Spinal cord (tissue), 10 donors: Measurements from ENCODE around the gene CACHD1. TPM values are rescaled to one million over a fixed set of nuclear protein-coding genes. Genes with fewer than 3 reads are reported as not detected.
A peak's percentile ranks its signal among the peaks of the same experiment; 100 is the strongest.

Source experiments
- DNase-seq, 6 donors: peaks; one replicate each; pipeline versions ENCODE4 v3.0.0 to v3.0.0-alpha.2; 2013 to 2015; ENCODE audit warnings: low spot score in 6 of 6, low read depth in 4 of 6
- H3K27ac ChIP-seq: one replicate; pipeline ENCODE4 v1.5.1; 2013; ENCODE audit warnings: low read depth, low read length, control low read depth
- H3K27me3 ChIP-seq: one replicate; pipeline ENCODE4 v1.6.1; 2013; ENCODE audit warnings: low read length; ENCODE audit not compliant: control insufficient read depth, insufficient read depth
- H3K36me3 ChIP-seq: one replicate; pipeline ENCODE4 v1.6.1; 2013; ENCODE audit warnings: low read length; ENCODE audit not compliant: control insufficient read depth, insufficient read depth
- H3K4me1 ChIP-seq: one replicate; pipeline ENCODE4 v1.6.1; 2013; ENCODE audit warnings: low read length; ENCODE audit not compliant: control insufficient read depth, insufficient read depth
- H3K4me3 ChIP-seq: one replicate; pipeline ENCODE4 v1.5.1; 2013; ENCODE audit warnings: low read depth, low read length, control low read depth
- H3K9me3 ChIP-seq: one replicate; pipeline ENCODE4 v1.6.1; 2013; ENCODE audit warnings: low read length; ENCODE audit not compliant: control insufficient read depth, insufficient read depth
- WGBS: methylation state at CpG from one replicate; pipeline ENCODE4 v1.1.5; 2013; ENCODE audit warnings: missing lambda C conversion rate; ENCODE audit not compliant: insufficient coverage; 5-methylcytosine and 5-hydroxymethylcytosine counted together
- polyA plus RNA-seq, 2 donors: library from polyadenylated mRNA; unstranded; fragments of 120-200 nt; gene quantifications; one replicate each; pipeline ENCODE4 v1.2.1, GENCODE V29; 2013; ENCODE audit not compliant: insufficient read length in 2 of 2
- total RNA-seq, 2 donors: library from RNA; depleted of rRNA in 1 of 2; stranded (reverse); fragments of 120-200 nt in 1 of 2; fragments of >200 nt in 1 of 2; gene quantifications; one replicate each; pipeline versions ENCODE4 v1.2.3 to v1.2.4, GENCODE V29; 2013 to 2014
- donor health status: healthy.

Gene CACHD1
- total and polyA plus RNA-seq, 4 donors: 30.7 to 45.0 (median 36.9) TPM

DNA sequence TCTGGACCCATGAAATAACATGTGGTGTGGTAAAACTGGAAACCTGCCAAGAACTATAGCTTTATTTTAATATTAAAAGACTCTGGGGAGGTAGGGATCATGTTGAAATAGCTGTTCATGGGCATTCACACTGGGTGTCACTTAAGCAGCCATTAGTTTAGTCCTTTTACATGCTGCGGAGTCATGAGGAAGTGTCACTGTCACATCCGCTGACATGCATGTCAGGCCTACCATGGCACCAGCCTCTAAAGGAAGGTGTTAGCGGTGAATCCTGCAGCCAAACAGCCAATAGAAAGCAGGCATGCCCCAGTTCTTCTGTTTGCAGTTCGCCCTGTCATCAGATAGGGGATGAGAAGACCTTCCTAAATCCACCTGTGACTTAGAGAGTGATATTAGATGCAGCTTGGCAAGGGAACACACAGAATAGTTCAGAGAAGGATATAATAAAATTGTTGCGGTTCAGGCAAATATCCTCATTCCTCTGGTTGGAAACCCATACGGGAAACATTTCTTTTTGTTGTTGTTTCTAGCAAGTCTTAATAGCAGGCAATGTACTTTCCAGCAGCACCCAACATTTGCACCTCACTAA, 100.4 kb downstream of the CACHD1 start:
- WGBS: 93% methylated on average over 3 of the region's 6 CpGs
- H3K36me3 ChIP-seq: no peaks in the 10 kb centered on the region
- H3K27me3 ChIP-seq: no peaks in the 10 kb centered on the region
- no peak overlapping the region for H3K27ac ChIP-seq
- no peaks in the 10 kb centered on the region for H3K9me3 ChIP-seq
- H3K4me3 ChIP-seq: no peak overlapping the region
- H3K4me1 ChIP-seq: peaks cover 4% of the 10 kb centered on the region
- no peak for DNase-seq

DNA sequence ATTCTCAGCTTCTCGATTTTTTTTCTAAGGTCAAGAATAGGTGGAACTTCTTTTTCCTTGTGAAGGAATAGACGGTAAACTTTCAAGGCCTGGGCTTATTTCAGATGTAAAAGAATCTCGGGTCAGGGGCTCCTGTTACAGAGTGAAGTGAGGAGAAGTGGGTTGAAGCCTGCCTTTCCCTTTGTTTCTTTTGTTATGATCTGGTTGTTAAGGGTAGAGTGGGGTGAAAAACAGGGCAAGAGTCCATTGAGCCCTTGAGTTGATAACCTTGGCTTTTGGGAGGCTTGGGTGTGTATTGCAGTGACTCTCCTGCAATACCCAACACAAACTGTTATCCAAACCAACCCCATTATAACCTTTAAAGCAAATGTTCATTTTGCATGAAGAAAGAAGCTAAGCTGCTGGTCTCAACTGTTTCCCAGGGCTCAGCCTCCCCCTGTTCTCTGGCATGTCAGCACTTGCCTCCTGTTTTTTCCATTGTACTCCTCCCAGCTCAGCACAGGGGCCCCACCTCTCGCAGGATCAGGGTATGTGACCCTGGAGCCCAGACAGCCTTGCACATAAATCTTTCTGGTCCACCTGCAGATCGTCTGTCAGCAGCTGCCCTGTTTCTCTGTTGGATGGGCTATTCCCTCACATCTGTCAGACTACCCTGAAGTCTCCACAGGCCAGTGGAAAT, 102.4 kb downstream of the CACHD1 start:
- H3K27me3 ChIP-seq: no peaks in the 10 kb centered on the region
- peaks cover 12% of the 10 kb centered on the region for H3K4me1 ChIP-seq
- no peak overlapping the region for H3K27ac ChIP-seq
- 56% methylated on average over 4 of the region's 5 CpGs for WGBS
- no peaks in the 10 kb centered on the region for H3K9me3 ChIP-seq
- H3K4me3 ChIP-seq: no peak overlapping the region
- no peak for DNase-seq
- H3K36me3 ChIP-seq: no peaks in the 10 kb centered on the region

DNA sequence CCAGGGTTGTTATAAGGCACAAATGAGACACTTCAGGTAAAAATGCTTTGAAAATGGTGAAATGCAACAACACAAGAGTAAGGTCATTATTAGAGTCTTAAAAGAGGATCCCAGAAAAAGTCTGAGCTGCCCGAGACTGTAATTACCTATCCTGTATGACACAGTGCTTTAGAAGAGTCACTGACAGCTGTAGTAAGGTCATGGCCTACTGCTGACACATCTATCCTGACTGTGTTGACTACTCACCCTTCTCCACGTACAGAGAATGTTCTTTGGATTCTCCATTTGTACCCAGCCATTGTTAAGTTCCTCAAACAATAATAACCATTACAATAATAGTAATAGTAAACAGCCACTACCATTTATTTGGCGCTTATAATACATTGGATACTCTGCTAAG, 104.4 kb downstream of the CACHD1 start:
- H3K4me1 ChIP-seq: peaks cover 12% of the 10 kb centered on the region
- DNase-seq: no peak
- no peak overlapping the region for H3K27ac ChIP-seq
- WGBS: 84% methylated on average over 2 of the region's 3 CpGs
- H3K36me3 ChIP-seq: no peaks in the 10 kb centered on the region
- no peaks in the 10 kb centered on the region for H3K27me3 ChIP-seq
- no peak overlapping the region for H3K4me3 ChIP-seq
- no peaks in the 10 kb centered on the region for H3K9me3 ChIP-seq

DNA sequence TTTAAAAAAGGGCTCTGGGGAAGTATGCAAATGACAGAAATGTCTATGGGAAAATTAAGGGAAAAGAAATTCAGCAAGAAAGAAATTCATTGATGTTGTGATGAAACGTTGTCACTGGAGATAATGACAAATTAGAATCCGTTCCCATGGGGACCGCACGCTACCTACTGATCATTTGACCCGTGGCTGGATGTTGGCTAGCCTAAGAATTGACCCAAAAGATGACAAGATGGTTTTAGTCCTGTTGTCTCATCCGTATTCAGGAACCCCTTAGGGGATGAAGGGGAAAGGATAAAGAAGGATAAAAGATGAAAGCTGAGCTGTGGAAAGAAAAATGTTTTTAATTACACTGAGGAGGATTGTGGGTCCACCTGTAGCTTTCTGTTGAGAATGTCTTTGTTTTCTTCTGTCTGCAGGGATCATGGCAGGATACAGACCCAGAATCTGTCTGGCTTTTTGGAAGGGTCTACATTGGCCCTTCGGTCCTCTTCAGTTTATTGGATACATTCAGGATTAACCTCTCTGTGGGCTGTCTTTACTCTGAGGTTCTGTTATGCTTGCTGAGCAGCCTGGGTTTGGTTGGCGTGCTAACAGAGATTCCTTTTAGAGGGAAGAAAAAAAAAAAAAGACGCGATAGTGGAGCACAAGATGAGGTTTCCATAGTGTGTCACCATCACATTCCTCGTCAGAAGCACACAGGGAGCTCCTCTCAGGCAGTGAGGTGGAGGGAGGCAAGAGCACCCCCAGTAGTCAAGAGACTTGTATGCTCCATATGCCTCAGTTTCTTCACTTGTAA, 106.2 kb downstream of the CACHD1 start:
- Histone ChIP-seq H3K4me3 (no peak overlapping the region), H3K27me3 (no peaks in the 10 kb centered on the region), H3K36me3 (no peaks in the 10 kb centered on the region), H3K27ac (no peak overlapping the region), H3K4me1 (peaks cover 12% of the 10 kb centered on the region), H3K9me3 (no peaks in the 10 kb centered on the region)
- peak in 2 of 6 donors; percentile 51 to 55 for DNase-seq
- WGBS: 38% methylated on average over 7 of the region's 11 CpGs

DNA sequence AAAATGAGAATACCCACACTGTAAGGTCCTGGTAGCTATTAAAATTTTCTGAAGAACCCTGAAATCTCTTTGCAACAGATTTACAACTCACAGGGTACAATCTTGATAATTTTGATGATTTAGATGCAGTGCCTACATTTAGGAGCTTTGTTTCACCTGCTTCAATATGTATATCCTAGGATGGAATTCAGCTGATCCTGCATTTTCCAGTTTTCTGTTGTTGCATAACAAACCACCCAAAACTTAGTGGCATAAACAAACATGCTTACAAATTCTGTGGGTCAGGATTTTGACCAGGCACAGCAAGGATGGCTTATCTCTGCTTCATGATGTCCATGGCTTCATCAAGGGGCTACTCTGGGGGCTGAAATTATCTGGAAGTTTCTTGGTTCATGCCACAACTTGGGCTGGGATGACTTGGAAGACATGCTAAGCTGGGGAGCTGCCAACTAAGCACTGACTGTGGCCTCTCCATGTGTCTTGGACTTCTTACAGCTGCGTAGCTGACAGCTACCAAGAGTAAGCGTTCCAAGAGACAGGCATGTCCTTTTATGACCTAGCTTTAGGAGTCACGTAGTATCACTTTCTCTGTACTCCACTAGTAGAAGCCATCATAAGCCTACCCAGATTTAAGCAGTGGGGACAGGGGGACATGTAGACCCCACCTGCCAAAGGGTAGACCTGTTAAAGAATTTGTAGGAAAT, 108.5 kb downstream of the CACHD1 start:
- H3K9me3 ChIP-seq: no peaks in the 10 kb centered on the region
- H3K4me1 ChIP-seq: peaks cover 8% of the 10 kb centered on the region
- 92% methylated on average over 2 of the region's 3 CpGs for WGBS
- no peak for DNase-seq
- H3K36me3 ChIP-seq: no peaks in the 10 kb centered on the region
- H3K27ac ChIP-seq: no peak overlapping the region
- H3K4me3 ChIP-seq: no peak overlapping the region
- no peaks in the 10 kb centered on the region for H3K27me3 ChIP-seq

DNA sequence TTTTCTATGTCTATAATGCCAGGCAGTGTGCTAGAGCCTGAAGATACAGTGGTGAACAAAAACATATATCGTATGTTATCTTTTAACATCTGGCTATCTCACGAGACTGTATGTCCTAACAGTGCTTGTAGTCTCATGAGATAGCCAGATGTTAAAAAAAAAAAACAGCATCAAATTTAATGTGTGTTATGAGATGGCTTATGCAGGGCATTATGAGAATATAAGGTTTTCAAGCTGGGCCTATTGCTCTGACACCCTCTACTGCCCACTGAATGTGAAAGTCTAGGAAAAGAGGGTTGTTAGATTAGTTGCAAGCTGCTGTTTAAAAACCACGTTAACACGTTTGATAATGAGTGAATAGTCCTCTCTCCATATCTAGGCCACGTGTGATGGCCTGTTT, 109.8 kb downstream of the CACHD1 start:
- DNase-seq: peak in 1 of 6 donors; percentile 60
- H3K9me3 ChIP-seq: no peaks in the 10 kb centered on the region
- no CpG with 5 or more reads among the region's 5 CpGs for WGBS
- H3K4me1 ChIP-seq: peaks cover 8% of the 10 kb centered on the region
- no peak overlapping the region for H3K27ac ChIP-seq
- no peaks in the 10 kb centered on the region for H3K36me3 ChIP-seq
- no peak overlapping the region for H3K4me3 ChIP-seq
- no peaks in the 10 kb centered on the region for H3K27me3 ChIP-seq

DNA sequence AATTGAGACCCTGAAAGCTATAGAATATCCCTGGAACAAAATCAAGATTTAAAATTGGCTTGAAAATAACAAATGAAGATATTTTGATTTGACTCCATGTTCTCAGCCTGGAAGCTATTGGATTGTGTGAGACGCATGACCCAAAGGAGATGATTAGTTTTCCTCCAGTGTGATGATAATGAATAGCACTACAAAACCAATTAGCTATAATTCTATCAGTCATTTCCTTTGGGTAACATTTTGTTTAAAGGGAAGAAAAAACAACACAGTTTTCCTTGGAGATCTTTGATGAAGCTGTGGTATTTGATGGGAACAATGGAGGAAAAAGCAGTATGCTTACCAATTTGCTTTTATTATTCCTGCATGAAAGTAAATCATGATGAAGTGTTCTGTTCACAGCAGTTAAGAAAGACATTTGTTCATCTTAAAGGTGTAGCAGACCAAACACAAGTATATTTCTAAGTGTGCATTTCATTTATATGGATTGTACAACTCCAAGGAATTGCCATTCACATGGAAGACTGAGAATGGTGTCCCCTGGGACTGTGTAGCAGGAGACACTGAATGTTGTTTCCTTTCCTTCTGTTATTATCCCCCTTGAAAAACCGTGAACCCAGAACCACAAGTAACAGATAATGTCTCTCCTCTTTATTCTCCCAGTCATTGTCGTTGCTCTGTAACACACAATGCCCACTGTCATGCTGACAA, 111.4 kb downstream of the CACHD1 start:
- 20% methylated on average over 1 of the region's 3 CpGs for WGBS
- H3K4me3 ChIP-seq: no peak overlapping the region
- H3K36me3 ChIP-seq: no peaks in the 10 kb centered on the region

DNA sequence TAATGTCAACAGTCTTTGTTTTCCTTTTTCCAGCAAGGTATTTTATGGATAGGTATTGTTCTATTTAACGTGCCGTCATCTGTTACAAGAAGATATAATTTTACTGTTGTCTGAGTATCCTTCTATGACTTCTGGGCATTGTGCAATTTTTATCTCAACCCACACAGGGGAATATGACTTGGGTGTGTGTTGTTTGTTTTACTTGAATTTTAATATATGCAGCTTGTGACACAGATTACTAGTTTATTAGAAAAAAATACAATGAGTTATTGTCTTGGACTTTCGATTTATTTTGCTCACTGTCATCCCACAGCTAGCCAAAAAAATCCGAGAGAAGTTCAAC, 111.9 kb downstream of the CACHD1 start:
- no peak for DNase-seq
- Histone ChIP-seq H3K36me3 (no peaks in the 10 kb centered on the region), H3K27ac (peak overlapping the region; percentile 44), H3K27me3 (no peaks in the 10 kb centered on the region), H3K9me3 (no peaks in the 10 kb centered on the region), H3K4me3 (no peak overlapping the region), H3K4me1 (peaks cover 3% of the 10 kb centered on the region)
- WGBS: 59% methylated on average over 2 of the region's 4 CpGs

More for the DNA sequence above, 111.4 kb downstream of the CACHD1 start:
- H3K27me3 ChIP-seq: no peaks in the 10 kb centered on the region
- DNase-seq: peak in 1 of 6 donors; percentile 85
- no peaks in the 10 kb centered on the region for H3K9me3 ChIP-seq
- H3K4me1 ChIP-seq: peaks cover 6% of the 10 kb centered on the region
- peak overlapping the region; percentile 44 for H3K27ac ChIP-seq

DNA sequence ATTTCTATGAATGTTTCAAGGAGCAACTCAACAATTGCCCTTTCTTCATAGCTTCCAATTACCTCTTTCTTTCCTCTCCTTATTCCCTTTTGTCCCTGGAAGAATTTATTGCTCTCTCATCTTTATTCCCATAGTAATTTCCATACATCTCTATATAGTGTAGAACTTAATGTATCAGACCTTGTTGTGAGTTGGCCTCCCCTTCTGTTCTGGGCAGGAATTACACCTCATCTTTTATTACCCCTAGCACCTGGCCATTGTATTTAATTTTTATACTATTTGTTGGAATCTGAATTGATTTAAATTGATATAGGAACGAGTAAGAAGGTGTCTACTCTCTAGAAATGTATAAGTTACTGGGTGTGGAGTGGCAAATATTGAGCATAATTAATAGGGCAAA, 114.5 kb downstream of the CACHD1 start:
- no peaks in the 10 kb centered on the region for H3K4me1 ChIP-seq
- DNase-seq: no peak
- no peaks in the 10 kb centered on the region for H3K27me3 ChIP-seq
- no peaks in the 10 kb centered on the region for H3K9me3 ChIP-seq
- H3K4me3 ChIP-seq: no peak overlapping the region
- no peak overlapping the region for H3K27ac ChIP-seq
- WGBS: 83% methylated on average over 1 of the region's 1 CpG
- H3K36me3 ChIP-seq: no peaks in the 10 kb centered on the region
